Pancreas (tissue), 10 donors: ENCODE data around the gene LRRC4B. TPM values are rescaled to one million over a fixed set of nuclear protein-coding genes. Genes with fewer than 3 reads are reported as not detected.

ENCODE experiments used
- ATAC-seq, 4 donors: fragments of 200-7000 bp; cut with Tn5 transposase; one replicate each; pipeline versions ENCODE4 v1.8.0 to v1.9.1; 2020; ENCODE audit warnings: mild to moderate bottlenecking in 4 of 4, moderate library complexity in 4 of 4
- DNase-seq, 6 donors: peaks; one replicate each; pipeline ENCODE4 v3.0.0-alpha.2; 2020
- FAIRE-seq: peaks from 2 replicates; lab custom pipeline; 2012; peaks lifted over from hg19 to GRCh38; lab: Jason Lieb, UNC
- H3K27ac ChIP-seq, 4 donors: fragments of 200-600 bp; sonication (generic); 1 replicate in 3 of 4; 2 replicates in 1 of 4; pipeline versions ENCODE4 v1.5.0 to v1.8.0; 2020
- H3K27me3 ChIP-seq, 4 donors: fragments of 200-600 bp; one replicate each; pipeline ENCODE4 v1.8.0; 2021
- H3K36me3 ChIP-seq, 3 donors: fragments of 200-600 bp; sonication (generic) in 1 of 3; one replicate each; pipeline versions ENCODE4 v1.5.0 to v1.8.0; 2020 to 2021
- H3K4me1 ChIP-seq, 3 donors: fragments of 200-600 bp; one replicate each; pipeline ENCODE4 v1.8.0; 2021
- H3K4me3 ChIP-seq, 4 donors: fragments of 200-600 bp; sonication (generic) in 2 of 4; one replicate each; pipeline versions ENCODE4 v1.5.0 to v1.8.0; 2020 to 2021
- H3K9me3 ChIP-seq, 4 donors: fragments of 200-600 bp; one replicate each; pipeline ENCODE4 v1.8.0; 2021
- CTCF ChIP-seq, 4 donors: fragments of 200-600 bp; sonication (generic) in 3 of 4; IDR thresholded peaks; one replicate each; pipeline versions ENCODE4 v1.5.0 to v1.8.0; 2021; ENCODE audit warnings: antibody characterized with exemption in 4 of 4
- WGBS, 2 donors: extraction: QIAGEN DNeasy Blood & Tissue Kit; methylation state at CpG; one replicate each; pipeline ENCODE4 v1.1.7; 2013; 5-methylcytosine and 5-hydroxymethylcytosine counted together
- intact Hi-C, 3 donors: fragments of 100-400 bp; cut with DNase I; formaldehyde crosslinking; loops; one replicate each; pipeline versions ENCODE4 v1.11.1 to v1.14.2; 2022
- polyA plus RNA-seq, 2 donors: library from polyadenylated mRNA; stranded (reverse); fragments of 200-250 nt; gene quantifications; one replicate each; pipeline ENCODE4 v1.2.3, GENCODE V29; 2013
- total RNA-seq, 6 donors: library from RNA; stranded (reverse); fragmentation: NEBNext Ultra II Directional in 4 of 6; extraction: Animal tissue kit (Norgen Biotek cat#: 25700) in 4 of 6; gene quantifications; one replicate each; pipeline versions ENCODE4 v1.2.1 to v1.2.4, GENCODE V29; 2021 to 2023
- donor health status: healthy with polysubstance abuse.
- donor health status: DM: no; HTN: no; CAD: no; lungs with moderate emphysema.
- donor health status: DM: no; HTN: no; CAD: no.
- donor health status: control.
- donor health status: control.
- donor health status: Bipolar disorder and iron deficiency.
- donor health status: DM: yes; HTN: yes; CAD: no.
- donor health status: DM: no; HTN: no; CAD: no.
- donor health status: DM: no; HTN: no; CAD: no.
- donor health status: DM: yes; HTN: yes; CAD: no.

The LRRC4B gene
- total and polyA plus RNA-seq, 8 donors: 0.09 to 2.1 (median 0.50) TPM

GRCh38 chr19:50602935-50603334, 34.7 kb upstream of the LRRC4B start:
- no peak overlapping the region for H3K4me3 ChIP-seq
- TF ChIP-seq CTCF (IDR thresholded peaks at IDR 0.05): no peak
- ATAC-seq (no peak), FAIRE-seq (no peak), DNase-seq (no peak)
- intact Hi-C loops: no loop called here
- H3K4me1 ChIP-seq: no peaks in the 10 kb centered on the region
- peaks cover 0 to 8% (median 0%) of the 10 kb centered on the region in 4 donors for H3K27me3 ChIP-seq
- 56 to 77% methylated on average over 4 of the region's 4 CpGs for WGBS, 2 donors
- H3K27ac ChIP-seq: no peak overlapping the region
- H3K9me3 ChIP-seq: no peaks in the 10 kb centered on the region
- no peaks in the 10 kb centered on the region for H3K36me3 ChIP-seq

DNA sequence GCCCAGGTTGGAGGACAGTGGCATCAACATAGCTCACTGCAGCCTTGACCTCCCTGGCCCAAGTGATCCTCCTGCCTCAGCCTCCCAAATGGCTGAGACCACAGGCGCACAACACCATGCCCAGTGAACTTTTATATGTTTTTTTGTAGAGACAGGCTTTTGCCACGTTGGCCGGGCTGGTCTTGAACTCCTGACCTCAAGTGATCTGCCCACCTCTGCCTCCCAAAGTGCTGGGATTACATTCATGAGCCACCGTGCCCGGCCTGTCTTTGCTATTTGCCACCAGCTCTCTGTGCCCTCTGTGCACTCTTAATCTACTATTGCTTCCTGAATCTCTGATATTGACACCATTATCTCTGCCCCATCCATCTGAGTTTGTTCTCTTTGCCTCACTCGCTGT, 34.3 kb upstream of the LRRC4B start:
- Histone ChIP-seq H3K4me1 (no peaks in the 10 kb centered on the region), H3K27me3 (peaks cover 0 to 7% (median 0%) of the 10 kb centered on the region in 4 donors), H3K9me3 (no peaks in the 10 kb centered on the region), H3K4me3 (no peak overlapping the region), H3K36me3 (no peaks in the 10 kb centered on the region), H3K27ac (no peak overlapping the region)
- DNase-seq (no peak), FAIRE-seq (no peak), ATAC-seq (no peak)
- 59 to 85% methylated on average over 5 to 6 of the region's 6 CpGs for WGBS, 2 donors
- intact Hi-C loops: no loop called here
- TF ChIP-seq CTCF (IDR thresholded peaks at IDR 0.05): no peak

- Histone ChIP-seq H3K9me3 (no peaks in the 10 kb centered on the region), H3K4me1 (no peaks in the 10 kb centered on the region), H3K27ac (no peak overlapping the region), H3K36me3 (no peaks in the 10 kb centered on the region), H3K4me3 (no peak overlapping the region), H3K27me3 (peaks cover 0 to 3% (median 0%) of the 10 kb centered on the region in 4 donors)
- no peak for FAIRE-seq
- WGBS, 2 donors: 60 to 78% methylated on average over 5 of the region's 5 CpGs
- no peak for TF ChIP-seq CTCF (IDR thresholded peaks at IDR 0.05)
- no peak for DNase-seq
- intact Hi-C loops: no loop called here
- no peak for ATAC-seq
Observed at GRCh38 chr19:50602089-50602422, 33.8 kb upstream of the LRRC4B start.

DNA sequence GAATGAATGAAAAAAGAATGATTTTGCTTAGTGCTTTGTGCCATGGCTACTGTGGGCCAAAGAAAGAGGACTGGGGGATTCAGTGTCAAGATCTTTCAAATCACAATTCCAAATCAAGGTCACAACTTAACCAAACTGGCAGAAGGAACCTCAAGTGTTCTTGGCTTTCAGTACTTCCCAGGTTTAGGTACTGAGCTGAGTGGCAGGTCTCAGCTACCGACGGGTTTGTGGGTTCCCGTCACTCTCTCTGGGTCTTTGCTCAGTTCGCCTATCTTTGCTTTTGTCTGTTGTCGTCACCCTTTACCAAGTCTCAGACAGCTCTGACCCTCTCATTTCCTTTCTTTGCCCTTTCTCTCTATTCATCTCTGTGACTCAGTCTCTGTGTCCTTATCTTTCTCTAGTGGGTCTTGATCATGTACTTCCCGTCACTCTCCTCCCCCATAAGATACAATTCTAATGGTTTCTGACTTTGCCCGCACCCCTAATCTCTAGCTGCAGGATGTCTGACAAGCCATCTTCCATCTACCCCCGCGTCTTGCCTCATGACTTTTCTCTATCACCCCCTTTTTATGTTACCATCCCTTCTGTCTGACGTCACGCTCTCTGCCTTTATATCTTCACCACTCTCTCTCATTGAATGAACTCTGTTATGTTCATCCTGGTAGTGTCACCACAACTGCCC, 33.3 kb upstream of the LRRC4B start:
- Histone ChIP-seq H3K27me3 (no peaks in the 10 kb centered on the region), H3K36me3 (no peaks in the 10 kb centered on the region), H3K27ac (no peak overlapping the region), H3K9me3 (no peaks in the 10 kb centered on the region), H3K4me3 (no peak overlapping the region), H3K4me1 (no peaks in the 10 kb centered on the region)
- FAIRE-seq: no peak
- DNase-seq: no peak
- no peak for TF ChIP-seq CTCF (IDR thresholded peaks at IDR 0.05)
- ATAC-seq: no peak
- intact Hi-C loops: no loop called here
- WGBS, 2 donors: 60 to 66% methylated on average over 11 of the region's 11 CpGs

DNA sequence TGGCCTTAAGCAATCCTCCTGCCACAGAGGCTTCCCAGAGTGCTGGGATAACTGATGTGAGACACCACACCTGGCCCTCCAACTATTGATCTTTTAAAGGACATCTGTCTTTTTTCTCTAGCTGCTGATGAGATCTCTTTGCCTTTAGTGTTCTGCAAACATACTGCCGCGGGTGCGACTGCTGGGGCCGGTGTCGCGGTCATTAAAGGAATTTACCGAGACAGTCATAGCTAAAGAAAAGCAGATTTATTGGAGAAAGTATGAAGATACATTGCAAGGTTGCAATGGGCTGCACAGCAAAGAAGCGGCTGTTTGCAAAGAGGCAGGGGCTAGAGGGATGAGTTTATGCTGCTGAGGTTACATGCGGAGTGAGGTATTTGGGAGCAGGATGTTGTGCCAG, 31.2 kb upstream of the LRRC4B start:
- no peaks in the 10 kb centered on the region for H3K4me1 ChIP-seq
- H3K27ac ChIP-seq: no peak overlapping the region

More for the DNA sequence above, 31.2 kb upstream of the LRRC4B start:
- H3K36me3 ChIP-seq: no peaks in the 10 kb centered on the region
- no peak for TF ChIP-seq CTCF (IDR thresholded peaks at IDR 0.05)
- H3K4me3 ChIP-seq: no peak overlapping the region
- no peaks in the 10 kb centered on the region for H3K9me3 ChIP-seq
- FAIRE-seq (no peak), ATAC-seq (no peak), DNase-seq (no peak)
- H3K27me3 ChIP-seq: peaks cover 0 to 5% (median 0%) of the 10 kb centered on the region in 4 donors
- 23 to 28% methylated on average over 9 of the region's 9 CpGs for WGBS, 2 donors
- intact Hi-C loops: no loop called here
